OCI-LY7 (cell line): Measurements from ENCODE around the gene HYLS1. TPM values are rescaled to one million over a fixed set of nuclear protein-coding genes. Genes with fewer than 3 reads are reported as not detected.

ENCODE experiments used
- Bru-seq: library from RNA; stranded (reverse); fragments of 400-500 nt; gene quantifications from one replicate; lab custom pipeline; 2021; lab: Mats Ljungman, UMichigan
- BruChase-seq, 2 experiments: library from RNA; stranded (reverse); fragments of 400-500 nt; gene quantifications; one replicate each; lab custom pipeline; 2021; lab: Mats Ljungman, UMichigan
- BruUV-seq: library from RNA; stranded (reverse); fragments of 400-500 nt; replicated peaks from 2 replicates; lab custom pipeline; 2021; lab: Mats Ljungman, UMichigan
- CTCF ChIA-PET: fragments of 300-600 bp; sonication (Branson Sonifier 250); formaldehyde crosslinking; loops from one replicate; lab custom pipeline; 2022; ENCODE audit warnings: antibody characterized with exemption; ENCODE audit not compliant: unreplicated experiment; lab: Charles Lee
- POLR2A ChIA-PET: fragments of 300-600 bp; sonication (Branson Sonifier 250); formaldehyde crosslinking; loops from one replicate; lab custom pipeline; 2022; ENCODE audit warnings: antibody characterized with exemption; lab: Charles Lee
- DNase-seq: peaks from one replicate; pipeline ENCODE4 v3.0.0-alpha.2; 2015; ENCODE audit warnings: low spot score
- H2AFZ ChIP-seq: fragments of 200-600 bp; sonication (generic), shearing (Covaris generic); 2 replicates; pipeline ENCODE4 v1.6.1; 2014; ENCODE audit warnings: mild to moderate bottlenecking, antibody characterized with exemption, low read length, moderate library complexity
- H3K27ac ChIP-seq: fragments of 200-600 bp; sonication (generic); 2 replicates; pipeline ENCODE4 v1.5.1; 2014; ENCODE audit warnings: mixed run types, low read depth, mild to moderate bottlenecking, moderate library complexity, low read length, inconsistent platforms; ENCODE audit not compliant: poor library complexity, severe bottlenecking
- H3K36me3 ChIP-seq: fragments of 200-600 bp; sonication (generic); 2 replicates; pipeline ENCODE4 v1.6.1; 2014; ENCODE audit warnings: mild to moderate bottlenecking, antibody characterized with exemption, low read length, moderate library complexity, mixed read lengths; ENCODE audit not compliant: insufficient read depth
- H3K4me1 ChIP-seq: fragments of 200-600 bp; sonication (generic); 2 replicates; pipeline ENCODE4 v1.5.1; 2014; ENCODE audit warnings: mild to moderate bottlenecking, low read length; ENCODE audit not compliant: insufficient read depth, poor library complexity, severe bottlenecking
- H3K4me2 ChIP-seq: fragments of 200-600 bp; sonication (generic); 2 replicates; pipeline ENCODE4 v1.6.1; 2014; ENCODE audit warnings: mild to moderate bottlenecking, low read length
- H3K4me3 ChIP-seq: fragments of 200-600 bp; sonication (generic); 2 replicates; pipeline ENCODE4 v1.5.1; 2014; ENCODE audit warnings: mild to moderate bottlenecking, low read depth, low read length; ENCODE audit not compliant: poor library complexity, severe bottlenecking
- H3K79me2 ChIP-seq: fragments of 200-600 bp; sonication (generic); 2 replicates; pipeline ENCODE4 v1.6.1; 2016; ENCODE audit warnings: low read depth, mild to moderate bottlenecking, low read length, moderate library complexity, mixed read lengths; ENCODE audit not compliant: insufficient read depth
- H3K9me2 ChIP-seq: fragments of 200-600 bp; sonication (generic); 2 replicates; pipeline ENCODE4 v1.6.1; 2016; ENCODE audit warnings: mild to moderate bottlenecking, low read length, mixed read lengths; ENCODE audit not compliant: insufficient read depth
- H3K9me3 ChIP-seq: fragments of 200-600 bp; sonication (generic); 2 replicates; pipeline ENCODE4 v1.6.1; 2014; ENCODE audit warnings: mild to moderate bottlenecking, mixed run types, low read length, mixed read lengths
- H4K20me1 ChIP-seq: fragments of 200-600 bp; sonication (generic); 2 replicates; pipeline ENCODE4 v1.6.1; 2014; ENCODE audit warnings: mild to moderate bottlenecking, antibody characterized with exemption, low read length, moderate library complexity, mixed read lengths; ENCODE audit not compliant: insufficient read depth
- EZH2phosphoT487 ChIP-seq: fragments of 200-600 bp; sonication (generic); IDR thresholded peaks from 2 replicates; pipeline ENCODE4 v1.6.1; 2018; ENCODE audit warnings: low read depth, borderline replicate concordance, mild to moderate bottlenecking, mixed run types, antibody characterized with exemption, low read length, moderate library complexity, mixed read lengths
- intact Hi-C: fragments of 100-400 bp; cut with micrococcal nuclease; formaldehyde crosslinking; loops from one replicate; pipeline ENCODE4 v1.10.0; 2022; ENCODE audit not compliant: unreplicated experiment
- long read RNA-seq: library from polyadenylated mRNA; stranded (forward); transcript quantifications from one replicate; pipeline ENCODE4 v2.0.0, GENCODE V29; 2022
- total RNA-seq, 2 experiments: library from RNA; depleted of rRNA in 1 of 2; stranded (reverse); fragments of >200 nt in 1 of 2; shearing (Covaris generic) in 1 of 2; gene quantifications; 2 replicates each; pipeline ENCODE4 v1.2.3, GENCODE V29; 2014 to 2022
- TF ChIP-seq, protein P1 (sequence below): fragments of 200-600 bp; sonication (generic); conservative IDR thresholded peaks from 2 replicates; pipeline ENCODE4 v1.5.1; 2014; ENCODE audit warnings: mild to moderate bottlenecking, antibody characterized with exemption, low read length, moderate library complexity, mixed read lengths

HYLS1 gene, protein sequence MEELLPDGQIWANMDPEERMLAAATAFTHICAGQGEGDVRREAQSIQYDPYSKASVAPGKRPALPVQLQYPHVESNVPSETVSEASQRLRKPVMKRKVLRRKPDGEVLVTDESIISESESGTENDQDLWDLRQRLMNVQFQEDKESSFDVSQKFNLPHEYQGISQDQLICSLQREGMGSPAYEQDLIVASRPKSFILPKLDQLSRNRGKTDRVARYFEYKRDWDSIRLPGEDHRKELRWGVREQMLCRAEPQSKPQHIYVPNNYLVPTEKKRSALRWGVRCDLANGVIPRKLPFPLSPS
- total RNA-seq (2014; rRNA removed; shearing (Covaris generic)) (25.1 and 31.5 TPM in 2 replicates), total RNA-seq (2022) (18.3 and 22.9 TPM in 2 replicates), Bru-seq, nascent RNA (percentile 89 among the genes with signal in this experiment), BruChase-seq, experiment 1, labeled RNA remaining after a 6-hour chase (percentile 53 among the genes with signal in this experiment), BruChase-seq, experiment 2, labeled RNA remaining after a 2-hour chase (percentile 66 among the genes with signal in this experiment)
- long read RNA-seq, transcript HYLS1-202 (3 exons, 2,061 nt): major isoform, 23 of 133 reads
- long read RNA-seq, partial matches to known transcripts: 0 of 133 reads
- long read RNA-seq, other reads (novel, unspliced or antisense): 110 of 133 reads

DNA sequence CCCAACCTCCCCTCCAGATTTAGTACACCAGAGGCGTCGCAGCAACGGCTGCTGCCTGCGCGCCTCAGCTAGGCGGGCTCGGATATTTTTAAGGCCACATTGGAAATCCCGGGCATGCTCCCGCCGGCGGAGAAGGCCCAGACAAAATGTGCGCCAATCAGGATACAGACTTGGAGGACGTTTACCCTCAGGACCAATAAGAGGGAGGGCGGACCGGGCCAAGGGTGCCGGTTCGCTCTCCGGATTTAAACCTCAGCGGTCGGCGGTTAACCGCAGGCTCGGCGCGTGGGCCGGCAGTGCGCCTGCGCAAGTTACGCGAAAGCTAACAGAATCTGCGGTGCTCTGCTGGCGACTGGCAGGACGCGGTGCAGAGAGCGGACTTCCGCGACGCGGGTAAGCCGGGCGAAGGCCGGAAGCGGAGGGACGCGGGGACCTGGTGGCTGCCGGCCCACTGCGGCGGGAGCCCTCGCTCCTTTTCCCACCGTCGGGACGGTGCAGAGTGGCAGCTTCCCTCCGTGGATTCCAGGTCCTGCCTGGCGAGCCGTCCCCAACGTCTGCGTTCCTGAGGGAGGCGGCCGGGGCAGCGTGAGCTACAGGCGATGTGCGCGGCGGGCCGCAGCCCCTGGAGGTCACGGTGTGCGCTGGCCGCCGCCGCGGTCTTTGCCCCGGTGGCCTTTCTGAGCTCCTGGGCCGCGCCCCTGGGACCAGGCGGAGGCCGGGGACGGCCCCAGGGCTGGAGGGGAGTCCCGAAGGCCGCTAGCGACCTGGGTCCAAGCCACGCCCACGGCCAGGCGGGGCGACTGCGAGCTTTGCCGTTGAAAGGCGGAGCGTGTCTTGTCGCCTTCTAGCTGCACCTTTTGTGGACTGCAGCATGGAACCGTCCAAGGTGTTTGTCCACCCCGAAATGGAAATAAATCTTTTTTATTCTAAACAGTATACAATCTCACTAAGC, at the start of gene HYLS1:
Gene HYLS1 (plus strand): TSS at position 296 of the 952 bp plus-strand sequence. CDS start 11,701 bp downstream, outside the sequence.
- peaks cover 10% of the 10 kb centered on the region; the same call in 1 of the 2 replicates for H4K20me1 ChIP-seq
- no peaks in the 10 kb centered on the region for H3K9me3 ChIP-seq
- ChIA-PET CTCF (interaction anchor here (0.7 to 1.5 kb wide), 5 partner anchors 9 to 294 kb away, joined by 3 to 8 read pairs (median 3); partner anchors contain the start of gene PUS3), POLR2A (interaction anchor here (0.6 to 2.5 kb wide), 23 partner anchors 9 to 930 kb away, joined by 3 to 19 read pairs (median 4); partner anchors contain the start of genes CHEK1, PUS3 and STT3A)
- BruUV-seq: no TSS peak
- H3K9me2 ChIP-seq: no peaks in the 10 kb centered on the region
- H3K4me2 ChIP-seq: peak within 1 kb of the TSS; percentile 90
- H3K4me3 ChIP-seq: peak within 1 kb of the TSS; percentile 83
- TF ChIP-seq, protein P1, sequence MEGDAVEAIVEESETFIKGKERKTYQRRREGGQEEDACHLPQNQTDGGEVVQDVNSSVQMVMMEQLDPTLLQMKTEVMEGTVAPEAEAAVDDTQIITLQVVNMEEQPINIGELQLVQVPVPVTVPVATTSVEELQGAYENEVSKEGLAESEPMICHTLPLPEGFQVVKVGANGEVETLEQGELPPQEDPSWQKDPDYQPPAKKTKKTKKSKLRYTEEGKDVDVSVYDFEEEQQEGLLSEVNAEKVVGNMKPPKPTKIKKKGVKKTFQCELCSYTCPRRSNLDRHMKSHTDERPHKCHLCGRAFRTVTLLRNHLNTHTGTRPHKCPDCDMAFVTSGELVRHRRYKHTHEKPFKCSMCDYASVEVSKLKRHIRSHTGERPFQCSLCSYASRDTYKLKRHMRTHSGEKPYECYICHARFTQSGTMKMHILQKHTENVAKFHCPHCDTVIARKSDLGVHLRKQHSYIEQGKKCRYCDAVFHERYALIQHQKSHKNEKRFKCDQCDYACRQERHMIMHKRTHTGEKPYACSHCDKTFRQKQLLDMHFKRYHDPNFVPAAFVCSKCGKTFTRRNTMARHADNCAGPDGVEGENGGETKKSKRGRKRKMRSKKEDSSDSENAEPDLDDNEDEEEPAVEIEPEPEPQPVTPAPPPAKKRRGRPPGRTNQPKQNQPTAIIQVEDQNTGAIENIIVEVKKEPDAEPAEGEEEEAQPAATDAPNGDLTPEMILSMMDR: peak; percentile 57
- no peak for TF ChIP-seq EZH2phosphoT487
- H3K79me2 ChIP-seq: peaks cover 70% of the 10 kb centered on the region
- peaks cover 47% of the 10 kb centered on the region for H3K4me1 ChIP-seq
- intact Hi-C loops: loop anchor here (5.0 kb wide), 2 partner anchors 260 to 320 kb away; partner anchors contain the start of genes CHEK1 and EI24
- H3K27ac ChIP-seq: peak within 1 kb of the TSS; percentile 87
- H2AFZ ChIP-seq: peak within 1 kb of the TSS; percentile 77
- DNase-seq: peak; percentile 98
- H3K36me3 ChIP-seq: peaks cover 44% of the 10 kb centered on the region

DNA sequence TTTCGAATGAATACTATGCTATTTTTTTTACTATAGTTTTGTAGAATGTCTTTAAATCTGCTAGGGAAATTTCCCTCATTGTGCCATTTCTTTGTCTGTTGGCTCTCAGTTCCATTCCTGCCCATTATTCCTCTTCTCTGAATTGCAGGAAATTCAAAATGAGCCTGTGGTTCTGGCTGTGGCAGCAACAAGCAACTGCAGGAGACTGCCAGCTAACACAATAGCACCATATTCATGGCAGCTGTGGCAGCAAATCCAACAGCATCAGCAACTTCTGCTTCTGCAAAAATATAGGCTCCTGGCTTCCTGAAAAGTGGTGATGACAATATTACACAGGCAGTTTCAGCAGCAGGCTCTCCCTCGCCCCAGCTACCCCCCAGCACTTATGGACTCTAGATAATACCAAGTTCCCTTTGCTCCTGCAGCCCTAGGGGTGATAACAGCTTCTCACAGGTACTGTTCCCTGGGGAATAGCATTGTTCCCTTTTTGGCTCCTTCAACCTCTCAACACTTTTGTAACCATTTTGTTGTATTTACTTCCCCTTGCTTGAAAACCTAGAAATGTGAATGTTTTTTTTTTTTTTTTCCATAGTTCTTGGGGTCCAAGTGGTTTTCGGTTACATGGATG, 45.0 kb upstream of the HYLS1 start:
- Histone ChIP-seq H3K27ac (no peak overlapping the region), H3K79me2 (no peaks in the 10 kb centered on the region), H3K9me2 (no peaks in the 10 kb centered on the region), H3K4me2 (no peak overlapping the region), H3K36me3 (peaks cover 12% of the 10 kb centered on the region), H3K4me1 (no peaks in the 10 kb centered on the region), H4K20me1 (no peaks in the 10 kb centered on the region), H3K4me3 (no peak overlapping the region), H2AFZ (no peak overlapping the region), H3K9me3 (peaks cover 20% of the 10 kb centered on the region; the same call in 1 of the 2 replicates)
- TF ChIP-seq, protein P1: no peak
- no peak for TF ChIP-seq EZH2phosphoT487
- CTCF ChIA-PET: no interaction called here
- no TSS peak for BruUV-seq
- peak; percentile 24 for DNase-seq
- POLR2A ChIA-PET: interaction anchor here (0.7 kb wide), 2 partner anchors 113 to 649 kb away, joined by 3 to 4 read pairs; no protein-coding TSS in a partner anchor
- intact Hi-C loops: no loop called here
